AG09309 (cell line): ENCODE data around the gene GFRA3.
"Not testable (repeated sequence)": the region's sequence is repeated elsewhere in the genome, so short reads cannot be mapped to it uniquely, and the experiment has no call there.

ENCODE experiments used
- DNase-seq: peaks from one replicate; pipeline ENCODE4 v3.0.0-alpha.2; 2010; ENCODE audit warnings: low read depth
- H3K4me3 ChIP-seq: 2 replicates; pipeline ENCODE4 v1.5.1; 2011; ENCODE audit warnings: mild to moderate bottlenecking, low read depth, low read length, moderate library complexity; ENCODE audit not compliant: control insufficient read depth
- TF ChIP-seq, protein P1 (sequence below): IDR thresholded peaks from 2 replicates; pipeline ENCODE4 v1.5.1; 2011; ENCODE audit warnings: mild to moderate bottlenecking, low read depth, low read length, inconsistent platforms; ENCODE audit not compliant: insufficient read depth, control insufficient read depth; ENCODE audit errors: missing control alignments

The GFRA3 gene

DNA sequence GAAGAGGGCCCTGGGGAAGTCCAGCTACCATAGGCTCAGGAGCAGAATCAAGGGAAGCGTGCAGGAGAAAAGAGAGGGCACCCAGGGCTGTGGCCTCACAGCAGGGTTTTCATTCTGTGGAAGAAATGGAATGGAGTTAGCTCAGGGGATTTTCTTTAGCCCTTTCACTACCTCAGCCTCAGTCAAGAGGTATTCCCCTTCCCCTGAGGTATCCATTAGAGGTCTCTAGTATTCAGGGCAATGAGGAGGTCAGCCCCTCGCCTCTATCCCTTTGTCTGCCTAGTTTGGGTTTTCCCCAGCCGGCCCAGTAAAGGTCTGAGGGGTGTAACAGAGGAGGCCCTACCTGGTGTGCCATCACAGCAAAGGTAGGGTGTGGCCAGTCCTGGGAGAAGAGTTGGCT is 21.5 kb downstream of the GFRA3 start:
- no peak for DNase-seq
- TF ChIP-seq, protein P1, sequence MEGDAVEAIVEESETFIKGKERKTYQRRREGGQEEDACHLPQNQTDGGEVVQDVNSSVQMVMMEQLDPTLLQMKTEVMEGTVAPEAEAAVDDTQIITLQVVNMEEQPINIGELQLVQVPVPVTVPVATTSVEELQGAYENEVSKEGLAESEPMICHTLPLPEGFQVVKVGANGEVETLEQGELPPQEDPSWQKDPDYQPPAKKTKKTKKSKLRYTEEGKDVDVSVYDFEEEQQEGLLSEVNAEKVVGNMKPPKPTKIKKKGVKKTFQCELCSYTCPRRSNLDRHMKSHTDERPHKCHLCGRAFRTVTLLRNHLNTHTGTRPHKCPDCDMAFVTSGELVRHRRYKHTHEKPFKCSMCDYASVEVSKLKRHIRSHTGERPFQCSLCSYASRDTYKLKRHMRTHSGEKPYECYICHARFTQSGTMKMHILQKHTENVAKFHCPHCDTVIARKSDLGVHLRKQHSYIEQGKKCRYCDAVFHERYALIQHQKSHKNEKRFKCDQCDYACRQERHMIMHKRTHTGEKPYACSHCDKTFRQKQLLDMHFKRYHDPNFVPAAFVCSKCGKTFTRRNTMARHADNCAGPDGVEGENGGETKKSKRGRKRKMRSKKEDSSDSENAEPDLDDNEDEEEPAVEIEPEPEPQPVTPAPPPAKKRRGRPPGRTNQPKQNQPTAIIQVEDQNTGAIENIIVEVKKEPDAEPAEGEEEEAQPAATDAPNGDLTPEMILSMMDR, result no peak
- H3K4me3 ChIP-seq, result no peak overlapping the region

DNA sequence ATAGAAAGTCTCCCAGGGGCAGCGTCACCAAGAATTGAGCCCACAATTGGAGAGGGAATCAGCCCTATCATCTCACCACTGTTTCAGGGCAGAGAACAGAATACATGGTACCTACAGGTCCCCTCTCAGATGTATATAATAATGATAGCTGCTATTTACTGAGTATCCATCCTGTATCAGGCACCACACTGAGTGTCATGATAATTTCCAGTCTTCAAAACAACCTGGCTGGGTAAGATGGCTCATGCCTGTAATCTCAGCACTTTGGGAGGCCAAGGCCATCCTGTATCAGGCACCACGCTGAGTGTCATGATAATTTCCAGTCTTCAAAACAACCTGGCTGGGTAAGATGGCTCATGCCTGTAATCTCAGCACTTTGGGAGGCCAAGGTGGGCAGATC is 26.6 kb downstream of the GFRA3 start:
- H3K4me3 ChIP-seq, DNase-seq: not testable (repeated sequence)

DNA sequence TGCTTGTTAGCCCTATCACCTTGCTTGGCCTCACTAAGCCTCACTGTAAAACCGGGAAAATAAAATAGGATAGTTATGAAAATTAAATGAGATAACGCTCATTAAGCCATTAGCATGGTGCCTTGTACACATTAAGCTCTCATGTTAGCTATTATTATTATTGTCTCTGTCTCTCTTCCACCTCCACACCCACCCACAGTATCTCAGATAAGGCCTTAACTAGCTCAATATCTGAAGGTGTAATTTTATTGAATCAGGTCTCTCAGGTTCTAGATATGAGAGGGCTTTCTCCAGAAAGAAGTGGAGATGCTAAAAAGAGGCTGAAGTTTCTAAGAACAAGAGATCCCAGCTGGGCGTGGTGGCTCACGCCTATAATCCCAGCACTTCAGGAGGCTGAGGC is 27.6 kb downstream of the GFRA3 start:
- TF ChIP-seq, protein P1, result no peak
- DNase-seq, result no peak
- H3K4me3 ChIP-seq, result no peak overlapping the region

DNA sequence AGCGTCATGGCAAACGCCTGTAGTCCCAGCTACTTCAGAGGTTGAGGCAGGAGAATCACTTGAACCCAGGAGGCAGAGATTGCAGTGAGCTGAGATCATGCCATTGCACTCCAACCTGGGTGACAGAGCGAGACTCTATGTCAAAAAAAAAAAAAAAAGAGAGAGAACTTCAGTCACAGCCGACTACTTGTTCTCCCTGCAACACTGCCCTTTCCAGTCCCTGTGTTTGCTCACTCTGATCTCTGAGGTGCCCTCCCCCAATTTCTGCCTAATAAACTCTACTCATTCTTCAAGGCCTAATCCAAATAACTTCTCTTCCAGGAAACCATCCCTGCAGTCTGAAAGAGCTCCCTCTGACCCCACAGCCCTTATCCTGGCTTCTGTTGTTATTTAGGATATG is 28.1 kb downstream of the GFRA3 start:
- TF ChIP-seq, protein P1, result no peak
- H3K4me3 ChIP-seq, result no peak overlapping the region
- DNase-seq, result no peak

DNA sequence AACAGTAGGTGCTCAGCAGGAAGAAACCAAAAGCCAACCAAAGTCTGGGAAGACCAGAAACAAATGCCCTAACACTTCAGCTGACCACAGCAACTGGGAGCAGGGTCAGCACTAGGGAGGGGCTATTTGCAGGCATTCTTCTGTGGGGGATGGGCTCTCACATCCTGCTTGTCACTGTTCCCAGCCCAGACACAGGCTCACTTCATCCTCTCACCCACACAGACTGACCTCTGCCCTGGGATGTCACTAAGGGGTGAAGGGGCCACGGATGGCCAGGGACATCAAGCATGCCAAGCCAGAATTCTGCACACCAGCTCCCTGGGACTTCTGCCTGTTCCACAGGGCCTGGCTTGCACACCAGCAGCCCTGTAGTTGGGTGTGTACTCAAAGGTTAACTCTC is 28.7 kb downstream of the GFRA3 start:
- DNase-seq, result no peak
- TF ChIP-seq, protein P1, result no peak
- no peak overlapping the region for H3K4me3 ChIP-seq

DNA sequence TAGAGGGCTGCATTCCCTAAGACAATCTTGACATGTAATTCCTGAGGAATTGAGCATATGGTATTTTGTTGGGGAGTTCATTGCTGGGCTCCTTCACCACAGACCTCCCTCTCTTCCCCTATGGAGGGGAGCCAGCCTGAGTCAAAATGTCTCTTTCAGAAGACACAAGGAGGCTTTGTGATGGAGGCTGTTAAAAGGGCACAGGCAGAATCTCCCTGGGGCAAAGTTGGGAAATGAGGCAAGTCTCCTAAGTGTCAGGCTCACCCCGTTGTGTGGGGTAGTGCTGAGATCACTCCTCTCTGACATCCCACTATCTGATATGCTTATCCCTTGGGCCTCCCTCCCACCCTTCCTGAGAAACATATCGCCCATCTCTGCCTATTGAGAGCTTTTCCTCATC is 30.6 kb downstream of the GFRA3 start:
- no peak for DNase-seq
- TF ChIP-seq, protein P1, result no peak
- H3K4me3 ChIP-seq, result no peak overlapping the region

DNA sequence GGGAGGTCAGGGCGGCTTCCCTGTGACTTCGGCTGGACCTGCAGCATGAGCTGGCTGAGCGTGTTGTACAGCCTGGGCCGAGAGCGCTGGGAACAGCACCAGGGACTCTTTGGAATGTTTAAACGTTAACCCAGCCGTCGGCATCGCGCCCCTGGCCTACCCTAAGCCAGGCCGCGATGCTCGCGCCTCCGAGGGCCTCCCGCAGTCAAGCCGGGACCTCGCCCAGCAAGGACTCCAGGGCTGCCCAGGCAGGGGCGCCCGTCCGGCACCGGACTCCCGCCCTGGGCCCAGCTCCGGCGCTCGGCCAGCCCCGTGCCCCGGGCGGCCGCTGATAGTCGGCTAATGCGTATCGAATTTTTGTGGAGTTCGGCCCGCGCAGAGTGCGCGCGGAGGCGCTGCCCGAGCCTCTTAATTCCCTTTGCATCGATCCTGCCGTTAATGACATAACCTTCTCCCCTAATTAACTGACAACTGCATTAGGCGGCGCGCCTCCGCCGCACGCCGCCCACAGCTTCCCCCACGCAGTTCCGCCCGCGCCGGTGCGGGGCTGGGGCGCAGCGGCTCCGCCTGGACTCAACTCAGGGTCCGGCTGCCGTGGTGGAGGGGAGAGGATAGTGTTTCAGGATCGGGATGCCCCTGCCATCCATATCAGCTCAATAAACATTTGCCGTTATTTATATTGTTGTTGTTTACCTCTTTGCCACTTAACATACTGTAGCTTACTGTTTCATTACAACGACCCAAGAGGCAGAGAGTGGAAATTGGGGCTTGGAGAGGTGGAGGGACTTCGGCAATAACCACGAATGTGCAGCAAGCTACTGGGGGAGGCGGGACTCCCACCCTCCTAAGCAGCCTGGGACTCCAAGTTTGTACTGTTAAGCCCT is 32.5 kb downstream of the GFRA3 start:
- TF ChIP-seq, protein P1, result no peak
- DNase-seq, result no peak
- H3K4me3 ChIP-seq, result peak overlapping the region; percentile 17
